ENCODE data around the gene PAH.

PAH gene

GRCh38 chr12:102876883-102877282 is 40.2 kb downstream of the PAH start:
- TF ChIP-seq TAF1 (IDR thresholded peaks at IDR 0.05; ENCODE audit: borderline replicate concordance, insufficient read depth, low read length) (no peak), FOXP2 (optimal IDR thresholded peaks at IDR 0.05; ENCODE audit: borderline replicate concordance, extremely low read depth, extremely low read length, insufficient read depth) (no peak), SIN3A (IDR thresholded peaks at IDR 0.05; ENCODE audit: borderline replicate concordance, insufficient read depth, low read length) (no peak), REST (IDR thresholded peaks at IDR 0.05; ENCODE audit: insufficient read depth in 1 of 2, low read depth in 2 of 2, low read length in 2 of 2) (no peak), POLR2AphosphoS5 (IDR thresholded peaks at IDR 0.05; ENCODE audit: low read depth, low read length) (no peak)

DNA sequence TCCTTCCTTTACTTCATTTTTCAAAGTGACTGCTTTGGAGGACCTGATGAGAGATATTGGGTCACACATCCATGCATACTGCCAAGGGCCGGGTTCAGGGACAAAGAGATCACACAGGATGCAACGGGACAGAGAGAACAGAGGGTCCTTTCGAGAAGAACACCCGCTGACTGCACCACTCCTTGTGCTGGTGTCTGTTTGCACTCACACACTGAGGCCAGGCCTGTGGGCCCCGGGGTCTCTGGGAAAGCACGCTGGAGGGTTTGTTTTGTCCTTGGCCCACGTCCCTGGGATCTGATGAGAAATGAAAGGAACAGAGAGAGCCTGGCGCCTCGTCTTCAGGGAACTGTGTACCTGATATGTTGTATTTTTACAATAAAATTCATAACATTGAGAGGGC is 42.2 kb downstream of the PAH start:
- TF ChIP-seq REST (IDR thresholded peaks at IDR 0.05; ENCODE audit: insufficient read depth in 1 of 2, low read depth in 2 of 2, low read length in 2 of 2) (no peak), POLR2AphosphoS5 (IDR thresholded peaks at IDR 0.05; ENCODE audit: low read depth, low read length) (no peak)

- TF ChIP-seq SIN3A (IDR thresholded peaks at IDR 0.05; ENCODE audit: borderline replicate concordance, insufficient read depth, low read length) (no peak), REST (IDR thresholded peaks at IDR 0.05; ENCODE audit: insufficient read depth in 1 of 2, low read depth in 2 of 2, low read length in 2 of 2) (no peak), TAF1 (IDR thresholded peaks at IDR 0.05; ENCODE audit: borderline replicate concordance, insufficient read depth, low read length) (no peak), FOXP2 (optimal IDR thresholded peaks at IDR 0.05; ENCODE audit: borderline replicate concordance, extremely low read depth, extremely low read length, insufficient read depth) (no peak), POLR2AphosphoS5 (IDR thresholded peaks at IDR 0.05; ENCODE audit: low read depth, low read length) (no peak)
Observed at GRCh38 chr12:102873077-102873476, 44.0 kb downstream of the PAH start.

DNA sequence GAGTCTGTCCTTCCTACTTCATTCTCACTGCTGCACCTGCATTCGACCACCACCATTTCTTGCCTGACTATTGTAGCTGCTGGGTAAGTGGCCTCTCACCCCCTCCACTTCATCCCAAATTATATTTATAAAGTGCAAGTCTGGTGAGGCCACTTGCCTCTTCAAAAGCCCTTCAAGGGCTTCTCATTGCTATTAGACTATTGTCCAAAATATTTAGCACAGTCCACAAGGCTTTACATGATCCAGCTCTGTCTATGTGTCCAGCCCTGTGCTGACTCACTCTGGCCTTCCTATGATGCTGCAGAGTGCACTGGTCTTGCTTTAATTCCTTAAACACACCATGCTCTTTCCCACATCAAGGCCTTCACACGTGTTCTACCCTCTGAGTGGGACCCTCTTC is 46.0 kb downstream of the PAH start:
- TF ChIP-seq REST (IDR thresholded peaks at IDR 0.05; ENCODE audit: insufficient read depth in 1 of 2, low read depth in 2 of 2, low read length in 2 of 2) (no peak), POLR2AphosphoS5 (IDR thresholded peaks at IDR 0.05; ENCODE audit: low read depth, low read length) (no peak), FOXP2 (optimal IDR thresholded peaks at IDR 0.05; ENCODE audit: borderline replicate concordance, extremely low read depth, extremely low read length, insufficient read depth) (no peak), SIN3A (IDR thresholded peaks at IDR 0.05; ENCODE audit: borderline replicate concordance, insufficient read depth, low read length) (no peak), TAF1 (IDR thresholded peaks at IDR 0.05; ENCODE audit: borderline replicate concordance, insufficient read depth, low read length) (no peak)

- no peak for TF ChIP-seq POLR2AphosphoS5 (IDR thresholded peaks at IDR 0.05; ENCODE audit: low read depth, low read length)
- TF ChIP-seq TAF1 (IDR thresholded peaks at IDR 0.05; ENCODE audit: borderline replicate concordance, insufficient read depth, low read length): no peak
- TF ChIP-seq REST (IDR thresholded peaks at IDR 0.05; ENCODE audit: insufficient read depth in 1 of 2, low read depth in 2 of 2, low read length in 2 of 2): no peak
- no peak for TF ChIP-seq SIN3A (IDR thresholded peaks at IDR 0.05; ENCODE audit: borderline replicate concordance, insufficient read depth, low read length)
- no peak for TF ChIP-seq FOXP2 (optimal IDR thresholded peaks at IDR 0.05; ENCODE audit: borderline replicate concordance, extremely low read depth, extremely low read length, insufficient read depth)
Observed at GRCh38 chr12:102869571-102869970, 47.5 kb downstream of the PAH start.
